HUES6 (cell line): ENCODE data around the gene QPCTL.

Experiments
- H3K27ac ChIP-seq: 2 replicates; pipeline ENCODE4 v1.7.0; 2013; ENCODE audit warnings: low read depth, mild to moderate bottlenecking, low read length, inconsistent platforms
- H3K27me3 ChIP-seq: 2 replicates; pipeline ENCODE4 v1.6.1; 2013; ENCODE audit warnings: low read length; ENCODE audit not compliant: control insufficient read depth, insufficient read depth
- H3K36me3 ChIP-seq: 2 replicates; pipeline ENCODE4 v1.6.1; 2013; ENCODE audit warnings: low read length; ENCODE audit not compliant: control insufficient read depth, insufficient read depth
- H3K4me1 ChIP-seq: 2 replicates; pipeline ENCODE4 v1.6.1; 2013; ENCODE audit warnings: low read length; ENCODE audit not compliant: control insufficient read depth, insufficient read depth
- H3K4me3 ChIP-seq: 2 replicates; pipeline ENCODE4 v1.5.1; 2013; ENCODE audit warnings: low read depth, low read length
- H3K9ac ChIP-seq: one replicate; pipeline ENCODE4 v1.6.1; 2013; ENCODE audit warnings: mild to moderate bottlenecking, low read length
- H3K9me3 ChIP-seq: 2 replicates; pipeline ENCODE4 v1.6.1; 2013; ENCODE audit warnings: low read depth, low read length; ENCODE audit not compliant: control insufficient read depth, insufficient read depth

QPCTL gene

DNA sequence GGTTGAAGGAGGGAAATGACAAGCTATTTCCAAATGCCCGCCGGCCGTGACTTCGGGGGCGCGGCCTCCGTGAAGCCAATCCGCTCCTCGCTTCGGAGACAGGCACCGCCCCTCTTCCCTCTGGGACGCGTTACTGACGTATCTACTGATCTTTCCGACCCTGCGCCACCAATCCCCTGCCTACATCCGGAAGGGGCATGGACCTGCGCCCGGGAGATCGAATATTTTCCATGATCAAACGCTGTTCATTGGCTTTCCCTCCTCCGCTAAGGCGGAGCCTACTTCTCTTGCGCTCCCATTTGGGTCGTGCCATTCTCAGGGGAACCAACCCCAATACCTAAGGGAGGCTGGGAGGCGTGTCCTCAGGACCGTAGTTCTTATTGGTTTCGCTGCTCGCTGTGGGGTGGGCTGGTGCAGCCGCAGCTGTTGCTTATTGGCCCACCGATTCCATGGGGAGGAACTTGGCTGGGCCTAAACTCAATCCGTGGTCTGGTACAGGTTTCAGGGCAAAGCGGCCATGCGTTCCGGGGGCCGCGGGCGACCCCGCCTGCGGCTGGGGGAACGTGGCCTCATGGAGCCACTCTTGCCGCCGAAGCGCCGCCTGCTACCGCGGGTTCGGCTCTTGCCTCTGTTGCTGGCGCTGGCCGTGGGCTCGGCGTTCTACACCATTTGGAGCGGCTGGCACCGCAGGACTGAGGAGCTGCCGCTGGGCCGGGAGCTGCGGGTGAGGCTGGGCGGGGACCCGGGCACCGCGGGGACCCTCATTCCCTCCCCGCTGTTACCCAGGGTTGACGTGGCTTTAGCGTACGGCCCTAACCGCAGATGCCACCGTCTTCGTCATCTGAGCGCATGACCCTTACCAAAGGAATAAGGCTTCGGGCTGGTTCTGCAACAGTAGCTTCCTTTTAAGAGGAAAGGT is at the start of gene QPCTL:
Gene QPCTL, plus strand, starts transcription at position 480 of the 919 bp plus-strand sequence. Its CDS starts 38 bp downstream, at position 518.
- no peaks in the 10 kb centered on the region for H3K27me3 ChIP-seq
- peak within 1 kb of the TSS; percentile 94 for H3K4me3 ChIP-seq
- no peaks in the 10 kb centered on the region for H3K9me3 ChIP-seq
- peak within 1 kb of the TSS; percentile 24; the same call in 1 of the 2 replicates for H3K27ac ChIP-seq
- H3K36me3 ChIP-seq = peaks cover 41% of the 10 kb centered on the region
- H3K4me1 ChIP-seq = peaks cover 2% of the 10 kb centered on the region; the same call in 1 of the 2 replicates
- peak within 1 kb of the TSS; percentile 94 for H3K9ac ChIP-seq

DNA sequence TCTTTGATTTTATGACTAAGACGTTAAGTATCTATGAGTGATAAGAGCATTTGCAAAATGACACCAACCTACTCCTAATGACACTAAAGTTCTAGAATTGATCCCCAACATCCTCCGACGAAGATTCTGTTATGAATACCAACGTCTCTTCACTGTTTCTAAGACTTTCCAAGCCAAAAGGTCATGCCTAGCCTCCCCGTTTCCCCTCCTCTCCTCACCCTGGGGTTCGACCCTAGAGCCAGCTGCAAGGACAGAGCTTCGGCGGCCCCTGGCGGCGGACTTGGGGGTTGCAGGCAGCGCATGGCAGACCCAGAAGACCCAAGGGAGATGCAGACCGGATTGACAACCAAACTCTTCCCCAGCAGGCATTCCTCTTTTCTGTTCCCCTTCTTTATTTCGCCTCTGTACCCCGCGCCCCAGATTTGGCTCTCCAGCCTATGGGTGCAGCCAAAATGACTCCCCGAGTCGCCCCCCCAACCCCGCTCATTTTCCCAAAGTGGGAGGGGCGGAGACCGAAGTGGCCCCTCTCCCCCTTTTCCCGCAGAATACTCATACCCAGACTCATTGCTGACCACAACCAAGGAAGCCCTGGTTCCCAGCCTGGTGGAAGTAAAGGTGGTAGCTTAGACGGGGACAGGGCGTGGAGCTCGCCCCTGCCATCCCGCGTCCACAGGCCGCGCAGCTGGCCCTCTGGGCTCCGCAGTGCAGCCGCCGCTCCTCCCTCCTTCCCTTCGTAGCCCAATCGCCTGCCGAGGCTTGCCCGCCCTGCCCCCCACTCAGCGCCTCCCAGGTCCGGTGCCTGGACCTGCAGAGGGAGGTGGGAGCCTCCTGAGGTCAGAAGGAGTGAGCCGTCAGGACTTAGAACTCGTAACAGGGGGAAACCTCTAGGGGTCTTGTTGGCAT is 49.2 kb upstream of the QPCTL start:
- Histone ChIP-seq H3K27me3 (0 out of 2 replicates have a peak, but pooled peaks cover 4% of the 10 kb centered on the region), H3K27ac (no peak overlapping the region), H3K9ac (peak overlapping the region; percentile 18), H3K4me3 (peak overlapping the region; percentile 80), H3K9me3 (no peaks in the 10 kb centered on the region), H3K36me3 (no peaks in the 10 kb centered on the region), H3K4me1 (peaks cover 20% of the 10 kb centered on the region)

DNA sequence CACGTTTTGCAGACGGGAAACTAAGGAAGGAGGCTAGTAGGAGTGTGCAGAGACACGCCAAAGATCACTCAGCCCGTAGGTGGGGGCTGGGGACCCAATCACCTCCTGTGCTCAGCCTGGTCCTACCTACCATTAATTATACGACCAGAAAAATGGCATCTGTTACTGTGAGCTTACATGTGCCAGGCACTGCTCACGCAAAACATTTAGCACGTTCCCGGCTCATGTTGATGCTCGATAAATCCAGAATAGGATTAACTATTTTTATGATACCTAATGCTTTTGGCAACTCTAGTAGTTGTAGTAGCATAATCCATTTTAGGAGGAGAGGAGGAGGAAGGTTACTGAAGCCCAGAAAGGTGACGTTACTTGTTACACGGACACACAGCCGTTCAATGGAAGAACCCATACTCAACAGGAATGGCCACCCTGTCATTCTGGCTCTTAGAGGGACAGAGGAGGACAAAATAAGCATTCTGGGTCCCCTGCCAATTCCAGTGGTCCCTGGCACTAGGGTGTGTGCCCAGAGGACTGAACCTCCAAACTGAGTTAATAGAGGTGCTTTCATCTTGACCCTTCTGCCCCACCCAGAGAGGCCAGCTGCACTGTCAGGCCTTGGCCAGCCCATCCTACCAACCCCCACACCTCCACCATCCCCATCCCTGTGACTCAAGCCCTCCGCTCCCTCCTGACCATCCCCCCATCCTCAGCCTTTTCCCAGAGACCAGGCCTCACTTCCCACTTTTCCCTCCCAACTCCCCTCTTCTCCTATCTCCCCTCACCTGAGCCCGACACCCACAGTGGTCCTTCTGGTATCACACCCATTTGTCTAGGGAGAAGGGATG is 48.3 kb upstream of the QPCTL start:
- Histone ChIP-seq H3K27ac (no peak overlapping the region), H3K9ac (no peak overlapping the region), H3K9me3 (no peaks in the 10 kb centered on the region), H3K27me3 (0 out of 2 replicates have a peak, but pooled peaks cover 4% of the 10 kb centered on the region), H3K4me1 (peaks cover 14% of the 10 kb centered on the region), H3K36me3 (no peaks in the 10 kb centered on the region), H3K4me3 (peak overlapping the region; percentile 80)

DNA sequence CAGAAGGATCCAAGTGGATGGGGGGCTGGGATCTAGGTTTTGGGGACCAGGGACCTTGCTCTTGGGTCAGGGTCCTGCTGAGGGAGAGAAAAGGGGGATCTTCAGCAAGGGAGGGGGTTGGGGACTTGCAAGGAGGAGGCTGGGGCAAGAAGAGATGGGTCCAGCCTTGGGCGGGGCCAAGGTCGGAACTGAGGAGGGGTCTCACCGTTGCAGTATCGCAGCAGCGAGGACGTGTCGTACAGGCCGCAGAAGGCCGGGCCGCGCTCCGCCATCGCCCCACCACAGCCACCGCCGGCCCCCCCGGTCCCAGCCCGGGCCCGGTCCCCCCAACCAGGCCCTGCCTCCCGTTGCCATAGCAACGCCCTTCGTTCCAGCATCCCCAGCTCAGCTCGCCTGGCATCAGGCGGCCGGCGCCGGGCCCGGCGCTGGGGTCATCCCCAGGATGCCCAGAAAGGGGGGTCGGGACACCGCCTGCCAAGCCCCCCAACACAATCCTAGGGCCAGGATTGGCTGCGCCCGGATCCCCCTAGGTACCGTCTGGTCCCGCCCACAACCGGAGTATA is 47.3 kb upstream of the QPCTL start:
- peaks cover 14% of the 10 kb centered on the region for H3K4me1 ChIP-seq

DNA sequence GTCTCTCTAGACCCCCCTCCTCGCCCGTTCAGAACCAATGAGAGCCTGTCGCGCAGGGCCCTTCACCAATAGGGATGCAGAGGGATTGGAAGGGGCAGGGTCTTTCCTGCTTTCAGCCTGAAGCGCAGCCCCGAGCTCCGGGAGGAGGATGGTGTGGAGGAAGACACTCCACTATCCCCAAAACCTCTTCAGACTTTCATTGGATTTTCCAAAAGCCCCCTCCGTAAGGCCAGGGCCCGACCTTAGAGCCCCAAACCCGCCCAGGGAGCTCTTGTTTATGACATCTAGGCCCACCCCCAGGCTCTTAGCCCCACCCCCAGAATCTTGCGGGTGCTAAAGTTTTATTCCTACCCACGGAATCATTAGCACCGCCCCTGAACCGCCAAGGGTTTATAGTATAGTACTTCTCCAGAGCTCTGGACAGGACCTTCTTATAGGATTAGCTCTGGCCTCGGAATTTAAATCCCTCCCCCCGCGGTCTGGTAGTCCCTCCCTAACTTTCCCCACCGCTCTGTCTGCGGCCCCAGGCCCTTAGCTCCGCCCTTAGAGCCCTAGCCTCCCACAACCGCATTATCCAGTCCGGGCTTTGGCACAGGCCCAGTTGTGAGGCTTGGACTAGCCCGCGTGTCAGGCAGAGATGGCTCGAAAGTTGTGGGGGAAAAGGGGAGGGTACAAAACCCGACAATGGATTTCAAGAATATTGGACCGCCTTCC is 46.7 kb upstream of the QPCTL start:
- Histone ChIP-seq H3K4me1 (peaks cover 14% of the 10 kb centered on the region), H3K27me3 (0 out of 2 replicates have a peak, but pooled peaks cover 4% of the 10 kb centered on the region), H3K36me3 (no peaks in the 10 kb centered on the region), H3K27ac (no peak overlapping the region), H3K9ac (no peak overlapping the region), H3K9me3 (no peaks in the 10 kb centered on the region), H3K4me3 (peak overlapping the region; percentile 49)

More for the DNA sequence above, 47.3 kb upstream of the QPCTL start:
- Histone ChIP-seq H3K27me3 (0 out of 2 replicates have a peak, but pooled peaks cover 4% of the 10 kb centered on the region), H3K9me3 (no peaks in the 10 kb centered on the region), H3K4me3 (no peak overlapping the region), H3K27ac (no peak overlapping the region), H3K36me3 (no peaks in the 10 kb centered on the region), H3K9ac (no peak overlapping the region)

DNA sequence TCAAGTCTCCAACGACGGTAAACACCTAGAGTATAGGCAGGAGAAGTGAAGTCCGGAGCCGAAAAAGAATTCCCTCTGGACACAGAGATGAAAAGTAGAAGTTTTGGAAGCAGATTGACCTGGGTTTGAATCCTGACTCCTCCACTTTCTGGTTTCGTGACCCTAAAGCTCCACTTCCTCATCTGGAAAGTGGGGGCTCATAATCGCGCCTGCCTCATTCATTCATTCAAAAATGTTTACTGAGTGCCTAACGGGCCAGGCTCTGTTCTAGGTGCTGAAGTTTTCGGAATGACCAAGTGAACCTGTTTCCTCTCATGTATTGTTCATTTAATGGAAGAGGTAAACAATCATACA is 46.1 kb upstream of the QPCTL start:
- Histone ChIP-seq H3K27ac (no peak overlapping the region), H3K9ac (no peak overlapping the region), H3K9me3 (no peaks in the 10 kb centered on the region), H3K4me1 (peaks cover 14% of the 10 kb centered on the region), H3K36me3 (no peaks in the 10 kb centered on the region), H3K27me3 (0 out of 2 replicates have a peak, but pooled peaks cover 4% of the 10 kb centered on the region), H3K4me3 (peak overlapping the region; percentile 49)

DNA sequence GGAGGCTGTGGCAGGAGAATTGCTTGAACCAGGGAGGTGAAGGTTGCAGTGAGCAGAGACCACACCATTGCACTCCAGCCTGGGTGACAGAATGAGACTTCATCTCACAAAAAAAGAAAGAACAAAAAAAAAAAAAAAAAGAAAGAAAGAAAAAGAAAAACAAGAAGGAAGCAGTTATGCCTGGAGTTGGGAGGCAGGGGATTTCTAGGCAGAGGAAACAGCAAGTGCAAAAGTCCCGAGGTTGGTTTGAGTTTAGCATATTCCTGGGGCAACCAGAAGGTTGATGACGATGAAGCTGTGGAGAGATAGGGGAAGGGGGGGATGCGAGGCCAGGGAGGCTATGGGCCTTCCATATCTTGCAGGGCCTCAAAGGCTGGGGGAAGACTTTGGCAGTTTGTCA is 41.7 kb upstream of the QPCTL start:
- H3K36me3 ChIP-seq = no peaks in the 10 kb centered on the region
- H3K9ac ChIP-seq = no peak overlapping the region

DNA sequence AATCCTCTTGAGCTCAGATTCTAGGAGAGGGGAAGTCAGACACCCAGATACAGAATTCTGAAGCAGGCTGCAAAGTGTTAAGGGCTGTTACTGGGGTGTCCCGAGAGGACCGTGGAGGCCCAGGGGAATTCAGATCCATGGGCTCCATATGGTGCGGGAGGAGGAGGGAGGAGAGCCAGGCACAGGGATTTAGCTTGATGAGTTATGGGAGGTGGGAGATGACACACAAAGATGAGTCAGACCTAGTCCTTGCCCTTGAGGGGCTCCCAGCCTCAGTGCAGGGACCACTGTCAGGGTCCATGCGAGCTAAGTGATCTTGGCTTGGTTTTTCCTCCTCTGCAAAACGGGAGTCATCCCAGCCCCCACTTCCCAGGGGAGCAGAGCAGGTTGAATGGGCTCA is 38.8 kb upstream of the QPCTL start:
- Histone ChIP-seq H3K27ac (no peak overlapping the region), H3K4me3 (no peak overlapping the region), H3K36me3 (no peaks in the 10 kb centered on the region), H3K4me1 (peaks cover 10% of the 10 kb centered on the region; the same call in 1 of the 2 replicates), H3K9ac (no peak overlapping the region), H3K9me3 (no peaks in the 10 kb centered on the region), H3K27me3 (no peaks in the 10 kb centered on the region)

More for the DNA sequence above, 41.7 kb upstream of the QPCTL start:
- Histone ChIP-seq H3K27me3 (no peaks in the 10 kb centered on the region), H3K27ac (no peak overlapping the region), H3K9me3 (no peaks in the 10 kb centered on the region), H3K4me3 (no peak overlapping the region), H3K4me1 (peaks cover 6% of the 10 kb centered on the region; the same call in 1 of the 2 replicates)

DNA sequence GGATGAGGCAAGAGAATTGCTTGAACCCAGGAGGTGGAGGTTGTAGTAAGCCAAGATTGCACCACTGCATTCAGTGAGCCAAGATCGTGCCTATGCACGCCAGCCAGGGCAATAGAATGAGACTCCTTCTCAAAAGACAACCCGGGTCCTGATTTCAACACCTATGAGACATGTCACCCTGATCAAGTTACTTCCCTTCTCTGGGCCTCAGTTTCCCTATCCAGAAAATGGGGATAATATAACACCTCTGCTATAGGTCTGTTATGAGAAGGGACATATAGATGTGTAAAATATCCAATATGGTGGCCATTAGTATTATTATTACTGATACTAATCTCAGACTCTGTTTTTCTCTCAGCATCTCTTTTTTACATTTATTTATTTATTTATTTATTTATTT is 37.4 kb upstream of the QPCTL start:
- Histone ChIP-seq H3K4me1 (peaks cover 10% of the 10 kb centered on the region; the same call in 1 of the 2 replicates), H3K36me3 (no peaks in the 10 kb centered on the region), H3K27me3 (no peaks in the 10 kb centered on the region), H3K9me3 (no peaks in the 10 kb centered on the region), H3K4me3 (no peak overlapping the region), H3K27ac (no peak overlapping the region), H3K9ac (no peak overlapping the region)
